Measurements from ENCODE around the gene TBC1D8.

DNA sequence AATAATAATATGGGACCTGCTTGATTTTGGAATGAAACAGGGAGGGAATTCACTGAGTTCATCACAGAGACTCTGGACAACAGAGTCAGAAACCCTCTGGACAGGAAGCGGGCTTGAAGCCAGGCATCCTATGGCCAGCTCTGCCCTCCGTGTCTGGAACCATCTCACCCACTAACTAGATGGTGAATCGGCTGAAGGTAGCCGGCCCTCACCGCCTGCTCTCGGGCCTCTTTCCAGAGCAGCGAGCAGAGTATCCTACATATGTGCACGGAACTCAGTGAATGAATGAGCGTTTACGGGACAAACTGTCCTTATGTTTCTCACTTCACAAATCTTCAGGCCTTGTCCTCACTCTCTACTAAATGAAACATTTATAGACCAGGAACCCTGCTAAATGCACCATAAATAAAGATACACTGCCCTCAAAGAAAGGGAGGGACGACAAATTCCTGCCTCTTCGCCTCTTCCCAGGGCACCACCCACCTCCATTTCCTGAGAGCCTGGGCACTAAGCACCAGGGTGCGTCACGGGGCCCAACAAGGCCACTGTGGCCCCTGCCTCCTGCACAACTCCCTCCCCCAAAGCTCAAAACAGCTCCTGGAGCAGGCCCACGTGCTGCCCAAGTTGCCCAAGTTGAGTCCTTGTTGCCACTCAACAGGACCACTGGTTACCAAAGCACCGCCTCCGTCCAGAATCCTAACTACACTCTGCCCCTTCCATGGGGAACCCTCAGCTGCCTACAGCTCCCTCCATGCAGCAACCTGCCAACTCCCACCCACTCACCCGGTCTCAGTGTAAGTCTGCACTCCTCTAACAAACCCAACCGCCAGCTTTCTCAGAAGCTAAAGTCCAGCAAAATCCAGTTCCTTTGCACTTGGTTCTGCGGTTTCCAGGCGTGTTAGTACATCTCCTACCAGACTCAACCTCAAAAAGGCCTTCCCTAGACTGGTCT lies 1.7 kb downstream of the TBC1D8 start:
- no peak for TF ChIP-seq POLR2AphosphoS5 (IDR thresholded peaks at IDR 0.05; ENCODE audit: borderline replicate concordance, low read depth, low read length)
- TF ChIP-seq EZH2 (IDR thresholded peaks at IDR 0.05), result no peak
- no peak for TF ChIP-seq FOXP2 (optimal IDR thresholded peaks at IDR 0.05; ENCODE audit: control extremely low read depth, extremely low read length, insufficient read depth)
